Measurements from ENCODE around the gene MARCKS.

DNA sequence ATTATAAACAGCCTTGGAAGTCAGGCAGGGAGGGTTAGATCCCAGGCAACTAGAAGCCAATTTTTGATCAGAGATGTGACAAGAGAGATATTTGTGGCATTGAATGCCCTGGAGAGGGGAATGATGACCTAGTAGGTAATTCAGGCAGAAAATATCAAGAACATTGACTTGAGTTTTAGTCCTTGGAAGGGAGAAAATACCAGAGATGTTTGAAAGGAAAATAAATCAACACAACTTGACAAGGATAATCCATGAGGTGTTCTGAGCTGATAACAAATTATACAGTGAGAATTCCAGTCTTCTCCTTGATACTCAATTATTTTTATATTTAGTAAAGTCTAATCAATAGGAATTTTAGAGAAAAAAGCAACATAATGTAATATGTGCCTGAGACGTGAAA lies 10.6 kb upstream of the MARCKS start:
- TF ChIP-seq, protein P1, sequence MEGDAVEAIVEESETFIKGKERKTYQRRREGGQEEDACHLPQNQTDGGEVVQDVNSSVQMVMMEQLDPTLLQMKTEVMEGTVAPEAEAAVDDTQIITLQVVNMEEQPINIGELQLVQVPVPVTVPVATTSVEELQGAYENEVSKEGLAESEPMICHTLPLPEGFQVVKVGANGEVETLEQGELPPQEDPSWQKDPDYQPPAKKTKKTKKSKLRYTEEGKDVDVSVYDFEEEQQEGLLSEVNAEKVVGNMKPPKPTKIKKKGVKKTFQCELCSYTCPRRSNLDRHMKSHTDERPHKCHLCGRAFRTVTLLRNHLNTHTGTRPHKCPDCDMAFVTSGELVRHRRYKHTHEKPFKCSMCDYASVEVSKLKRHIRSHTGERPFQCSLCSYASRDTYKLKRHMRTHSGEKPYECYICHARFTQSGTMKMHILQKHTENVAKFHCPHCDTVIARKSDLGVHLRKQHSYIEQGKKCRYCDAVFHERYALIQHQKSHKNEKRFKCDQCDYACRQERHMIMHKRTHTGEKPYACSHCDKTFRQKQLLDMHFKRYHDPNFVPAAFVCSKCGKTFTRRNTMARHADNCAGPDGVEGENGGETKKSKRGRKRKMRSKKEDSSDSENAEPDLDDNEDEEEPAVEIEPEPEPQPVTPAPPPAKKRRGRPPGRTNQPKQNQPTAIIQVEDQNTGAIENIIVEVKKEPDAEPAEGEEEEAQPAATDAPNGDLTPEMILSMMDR (IDR thresholded peaks at IDR 0.05; ENCODE audit: low read length), result no peak
- no peak for TF ChIP-seq EZH2 (IDR thresholded peaks at IDR 0.05; ENCODE audit: borderline replicate concordance, low read length)
